Natural killer cell (primary cell): ENCODE data around the gene PGAP2. TPM values are rescaled to one million over a fixed set of nuclear protein-coding genes. Genes with fewer than 3 reads are reported as not detected.

ENCODE experiments used
- ATAC-seq, 3 donors: fragments of 150-1000 bp in 2 of 3; fragments of 200-7000 bp in 1 of 3; cut with Tn5 transposase; 1 replicate in 1 of 3; 2 replicates in 2 of 3; pipeline ENCODE4 v1.10.0; 2021; ENCODE audit warnings: mild to moderate bottlenecking in 2 of 3, moderate library complexity in 2 of 3
- DNase-seq, 2 donors: peaks; one replicate each; pipeline versions ENCODE4 v3.0.0 to v3.0.0-alpha.2; 2013 to 2021; ENCODE audit warnings: mixed read lengths in 1 of 2
- H3K27ac ChIP-seq: one replicate; pipeline ENCODE4 v1.5.1; 2013; ENCODE audit warnings: mild to moderate bottlenecking, low read length
- H3K27me3 ChIP-seq: one replicate; pipeline ENCODE4 v1.6.1; 2013; ENCODE audit warnings: low read length; ENCODE audit not compliant: control insufficient read depth, insufficient read depth
- H3K36me3 ChIP-seq: one replicate; pipeline ENCODE4 v1.6.1; 2013; ENCODE audit warnings: low read length; ENCODE audit not compliant: control insufficient read depth, insufficient read depth
- H3K4me1 ChIP-seq: one replicate; pipeline ENCODE4 v1.6.1; 2013; ENCODE audit warnings: low read length; ENCODE audit not compliant: control insufficient read depth, insufficient read depth
- H3K4me3 ChIP-seq: one replicate; pipeline ENCODE4 v1.5.1; 2013; ENCODE audit warnings: low read length
- H3K9me3 ChIP-seq: one replicate; pipeline ENCODE4 v1.6.1; 2013; ENCODE audit warnings: low read length; ENCODE audit not compliant: control insufficient read depth, insufficient read depth
- H3K27ac Mint-ChIP-seq, 2 donors: one replicate each; pipeline ENCODE4 v1.8.0; 2022; ENCODE audit warnings: mild to moderate bottlenecking in 2 of 2, mixed read lengths in 2 of 2, moderate library complexity in 1 of 2
- H3K27me3 Mint-ChIP-seq, 2 donors: one replicate each; pipeline ENCODE4 v1.8.0; 2022; ENCODE audit warnings: low read depth in 2 of 2, mixed read lengths in 2 of 2
- H3K36me3 Mint-ChIP-seq: one replicate; pipeline ENCODE4 v1.8.0; 2022; ENCODE audit warnings: mixed read lengths
- H3K4me1 Mint-ChIP-seq, 2 donors: one replicate each; pipeline ENCODE4 v1.8.0; 2022; ENCODE audit warnings: mixed read lengths in 2 of 2
- H3K4me3 Mint-ChIP-seq: one replicate; pipeline ENCODE4 v1.8.0; 2022; ENCODE audit warnings: mild to moderate bottlenecking, moderate library complexity, mixed read lengths
- H3K9me3 Mint-ChIP-seq, 2 donors: one replicate each; pipeline ENCODE4 v1.8.0; 2022; ENCODE audit warnings: mixed read lengths in 2 of 2
- WGBS: methylation state at CpG from one replicate; pipeline ENCODE4 v1.1.7; 2013; ENCODE audit warnings: missing lambda C conversion rate; ENCODE audit not compliant: insufficient coverage; 5-methylcytosine and 5-hydroxymethylcytosine counted together
- intact Hi-C: fragments of 100-400 bp; cut with micrococcal nuclease; formaldehyde crosslinking; loops from one replicate; pipeline ENCODE4 v1.14.2; 2022
- total RNA-seq, 4 donors: library from RNA; stranded (reverse); fragments of 120-200 nt in 1 of 4; gene quantifications; one replicate each; pipeline versions ENCODE4 v1.2.3 to v1.2.4, GENCODE V29; 2013 to 2022
- TF ChIP-seq, protein P1 (sequence below): fragments of 200-600 bp; IDR thresholded peaks from one replicate; pipeline ENCODE4 v1.8.0; 2022; ENCODE audit warnings: antibody characterized with exemption

Gene PGAP2
- total RNA-seq, 3 donors from 2014 or later (not counting 1 experiment from before 2014, with no cell fraction given): 9.5 to 17.5 (median 9.8) TPM

DNA sequence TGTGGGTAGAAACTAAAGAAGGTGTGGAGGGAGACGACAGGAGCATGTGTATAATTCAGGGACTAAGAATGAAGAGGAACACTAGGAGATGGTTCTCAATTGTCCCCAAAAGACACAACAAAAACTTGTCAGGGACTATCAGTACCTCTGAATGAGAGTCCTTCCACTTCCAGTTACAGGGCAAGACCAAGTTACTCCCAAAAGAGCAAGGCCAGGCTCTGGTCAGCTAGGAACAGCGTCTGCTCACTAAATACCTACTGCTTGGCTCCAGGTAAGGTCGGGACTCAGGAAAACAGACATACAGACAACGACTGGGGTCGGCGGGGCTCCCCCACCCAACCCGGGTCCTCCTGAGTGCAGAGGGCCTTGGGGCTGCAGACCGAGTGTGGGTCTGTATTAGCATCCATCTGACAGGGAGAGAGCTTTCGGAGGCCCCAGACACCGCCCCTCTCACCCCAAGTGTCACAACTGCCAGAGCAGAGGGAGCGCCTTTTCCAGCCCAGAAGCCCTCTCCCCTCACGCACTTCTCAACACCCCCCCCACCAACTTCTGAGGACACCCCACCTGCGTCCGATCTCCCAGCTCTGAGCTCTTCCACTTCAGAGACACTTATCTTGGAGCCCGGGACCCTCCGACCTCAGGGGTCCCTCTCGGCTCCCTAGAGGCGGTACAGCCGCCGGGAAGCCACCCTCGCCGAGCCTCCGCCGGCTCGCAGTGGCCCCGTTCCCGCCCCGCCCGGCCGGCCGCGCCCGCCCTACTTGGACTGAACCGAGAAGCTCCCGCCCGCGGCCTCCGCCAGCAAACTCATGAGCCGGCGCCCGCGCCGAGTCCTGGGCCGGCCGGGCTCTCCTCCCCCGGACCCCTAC lies 31.9 kb downstream of the PGAP2 start:
- DNase-seq (peak; percentile 42 to 65), ATAC-seq (no peak)
- no peaks in the 10 kb centered on the region for H3K27me3 Mint-ChIP-seq
- Histone ChIP-seq H3K36me3 (no peaks in the 10 kb centered on the region), H3K4me1 (peaks cover 58% of the 10 kb centered on the region), H3K4me3 (peak overlapping the region; percentile 77), H3K9me3 (no peaks in the 10 kb centered on the region), H3K27me3 (no peaks in the 10 kb centered on the region), H3K27ac (peak overlapping the region; percentile 84)
- H3K36me3 Mint-ChIP-seq: no peaks in the 10 kb centered on the region
- TF ChIP-seq, protein P1, sequence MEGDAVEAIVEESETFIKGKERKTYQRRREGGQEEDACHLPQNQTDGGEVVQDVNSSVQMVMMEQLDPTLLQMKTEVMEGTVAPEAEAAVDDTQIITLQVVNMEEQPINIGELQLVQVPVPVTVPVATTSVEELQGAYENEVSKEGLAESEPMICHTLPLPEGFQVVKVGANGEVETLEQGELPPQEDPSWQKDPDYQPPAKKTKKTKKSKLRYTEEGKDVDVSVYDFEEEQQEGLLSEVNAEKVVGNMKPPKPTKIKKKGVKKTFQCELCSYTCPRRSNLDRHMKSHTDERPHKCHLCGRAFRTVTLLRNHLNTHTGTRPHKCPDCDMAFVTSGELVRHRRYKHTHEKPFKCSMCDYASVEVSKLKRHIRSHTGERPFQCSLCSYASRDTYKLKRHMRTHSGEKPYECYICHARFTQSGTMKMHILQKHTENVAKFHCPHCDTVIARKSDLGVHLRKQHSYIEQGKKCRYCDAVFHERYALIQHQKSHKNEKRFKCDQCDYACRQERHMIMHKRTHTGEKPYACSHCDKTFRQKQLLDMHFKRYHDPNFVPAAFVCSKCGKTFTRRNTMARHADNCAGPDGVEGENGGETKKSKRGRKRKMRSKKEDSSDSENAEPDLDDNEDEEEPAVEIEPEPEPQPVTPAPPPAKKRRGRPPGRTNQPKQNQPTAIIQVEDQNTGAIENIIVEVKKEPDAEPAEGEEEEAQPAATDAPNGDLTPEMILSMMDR: no peak
- intact Hi-C loops: loop anchor here (2.0 kb wide), 1 partner anchor 15 kb away; no protein-coding TSS in a partner anchor
- H3K27ac Mint-ChIP-seq: peak overlapping the region; percentile 90 to 95
- H3K4me3 Mint-ChIP-seq: peak overlapping the region; percentile 90
- no peaks in the 10 kb centered on the region for H3K9me3 Mint-ChIP-seq
- WGBS: under 1% methylated on average over 46 of the region's 46 CpGs
- H3K4me1 Mint-ChIP-seq: peaks cover 38 to 51% of the 10 kb centered on the region in 2 donors

DNA sequence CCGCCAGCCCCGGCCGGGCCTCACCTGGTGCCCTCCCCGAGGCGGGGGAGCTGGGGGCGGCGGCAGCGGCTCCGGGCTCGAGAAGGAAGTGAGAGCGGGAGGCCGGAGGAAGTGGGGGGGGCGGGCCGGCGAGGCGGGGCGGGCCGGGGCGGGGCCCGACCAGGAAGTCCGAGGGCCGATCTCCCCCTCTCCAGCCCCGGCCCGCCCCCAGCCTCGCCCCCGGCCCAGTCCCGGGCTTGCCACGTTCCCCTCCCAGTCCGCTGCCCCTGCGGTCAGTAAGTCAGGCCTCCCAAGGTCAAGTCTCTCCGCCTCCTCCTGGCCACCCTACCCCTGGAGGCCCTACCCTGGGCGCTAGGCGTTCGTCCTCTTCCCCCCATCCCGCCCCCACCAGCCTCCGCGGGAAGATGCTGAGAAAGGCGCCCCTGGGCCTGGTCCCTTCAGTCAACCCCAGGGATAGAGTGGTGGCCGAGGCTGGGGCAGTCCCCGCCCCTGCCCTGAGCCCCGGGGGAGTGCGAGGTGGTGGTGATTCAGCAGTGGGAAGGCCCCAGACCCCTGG lies 32.6 kb downstream of the PGAP2 start, which contains the start of gene RHOG:
RHOG (minus strand) TSS at position 90 of the 556 bp plus-strand sequence. CDS start 12,821 bp downstream, outside the sequence.
- peak within 1 kb of the TSS; percentile 77 for H3K4me3 ChIP-seq
- ATAC-seq: peak; percentile 69 to 80 (median 74)
- no peaks in the 10 kb centered on the region for H3K9me3 ChIP-seq
- intact Hi-C loops: loop anchor here (1.0 to 2.0 kb wide), 3 partner anchors 13 to 44 kb away; partner anchors contain the start of gene NUP98
- Mint-ChIP-seq H3K27me3 (no peaks in the 10 kb centered on the region), H3K36me3 (no peaks in the 10 kb centered on the region), H3K4me1 (peaks cover 31 to 44% of the 10 kb centered on the region in 2 donors), H3K27ac (peak within 1 kb of the TSS; percentile 90 to 95), H3K4me3 (peak within 1 kb of the TSS; percentile 90), H3K9me3 (no peaks in the 10 kb centered on the region)
- peak within 1 kb of the TSS; percentile 97 for H3K27ac ChIP-seq
- no peaks in the 10 kb centered on the region for H3K36me3 ChIP-seq
- under 1% methylated on average over 37 of the region's 42 CpGs for WGBS
- H3K27me3 ChIP-seq: no peaks in the 10 kb centered on the region
- TF ChIP-seq, protein P1: no peak
- peaks cover 51% of the 10 kb centered on the region for H3K4me1 ChIP-seq
- DNase-seq: peak in 1 of 2 donors; percentile 75

DNA sequence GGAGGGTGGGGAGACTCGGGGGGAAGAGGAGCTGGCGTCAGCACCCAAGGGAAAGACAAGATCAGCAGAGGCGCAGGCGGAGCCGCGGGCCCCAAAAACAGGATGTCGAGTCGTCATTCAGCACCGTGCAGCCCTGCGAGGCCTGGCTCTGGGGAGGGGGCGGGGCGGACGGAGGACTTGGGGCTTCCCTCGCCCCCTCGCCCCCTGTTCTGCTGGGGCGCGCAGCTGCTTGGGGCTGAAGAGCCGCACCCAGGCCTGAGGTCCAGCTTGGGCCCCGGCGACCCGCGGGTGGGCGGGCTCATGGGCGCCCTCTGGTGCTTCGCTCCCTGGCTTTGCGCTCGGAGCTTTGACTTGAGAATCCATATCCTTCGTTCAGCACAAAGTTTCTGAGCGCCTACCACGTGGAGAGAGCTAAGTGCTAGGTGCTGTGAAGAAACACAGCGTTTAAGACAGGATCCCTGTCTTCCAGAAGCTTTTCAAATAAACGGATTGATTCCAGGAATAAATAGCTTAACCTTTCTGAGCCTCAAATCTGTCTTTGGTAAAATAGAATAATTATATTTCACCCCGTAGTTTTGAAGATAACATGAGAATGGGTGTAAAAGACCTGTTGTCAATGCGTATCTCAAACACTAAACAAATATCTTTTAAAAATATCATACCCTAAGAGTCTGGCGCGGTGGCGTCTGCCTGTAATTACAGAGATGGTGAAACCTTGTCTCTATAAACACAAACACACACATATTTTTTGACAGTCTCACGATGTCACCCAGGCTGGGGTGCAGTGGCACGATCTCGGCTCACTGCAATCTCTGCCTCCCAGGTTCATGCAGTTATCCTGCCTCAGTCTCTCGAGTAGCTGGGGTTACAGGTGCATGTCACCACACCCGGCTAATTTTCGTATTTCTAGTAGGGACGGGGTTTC lies 33.3 kb downstream of the PGAP2 start:
- peaks cover 31 to 38% of the 10 kb centered on the region in 2 donors for H3K4me1 Mint-ChIP-seq
- no peaks in the 10 kb centered on the region for H3K36me3 Mint-ChIP-seq
- Histone ChIP-seq H3K36me3 (no peaks in the 10 kb centered on the region), H3K4me3 (peak overlapping the region; percentile 38), H3K27me3 (no peaks in the 10 kb centered on the region), H3K9me3 (no peaks in the 10 kb centered on the region), H3K4me1 (peaks cover 43% of the 10 kb centered on the region), H3K27ac (peak overlapping the region; percentile 97)
- peak overlapping the region; percentile 90 for H3K4me3 Mint-ChIP-seq
- no peaks in the 10 kb centered on the region for H3K9me3 Mint-ChIP-seq
- DNase-seq (peak; percentile 89 to 97), ATAC-seq (peak in 1 of 3 donors; percentile 86)
- TF ChIP-seq, protein P1: peak; percentile 77
- 19% methylated on average over 43 of the region's 44 CpGs for WGBS
- H3K27me3 Mint-ChIP-seq: no peaks in the 10 kb centered on the region
- H3K27ac Mint-ChIP-seq: peak overlapping the region; percentile 90 to 95
- intact Hi-C loops: loop anchor here (1.0 to 2.0 kb wide), 3 partner anchors 13 to 44 kb away; partner anchors contain the start of gene NUP98
